ENCODE data around the gene MMP27.
"Not testable (repeated sequence)": the region's sequence is repeated elsewhere in the genome, so short reads cannot be mapped to it uniquely, and the experiment has no call there.

The MMP27 gene

GRCh38 chr11:102705626-102706025, at the start of gene MMP27:
Gene MMP27 (minus strand): TSS chr11:102705769. CDS start chr11:102705714, 55 bp downstream.
- Histone ChIP-seq H2AFZ (no peak within 1 kb of the TSS), H3K4me3 (ENCODE audit: low read depth, low read length) (no peak within 1 kb of the TSS), H3K9me3 (ENCODE audit: control insufficient read depth, low read length) (no peaks in the 10 kb centered on the region), H3K4me2 (ENCODE audit: low read length) (no peak within 1 kb of the TSS), H3K4me1 (no peaks in the 10 kb centered on the region), H3K9ac (no peak within 1 kb of the TSS), H3K36me3 (ENCODE audit: control insufficient read depth, insufficient read depth, low read length) (no peaks in the 10 kb centered on the region), H3K27me3 (ENCODE audit: control insufficient read depth, insufficient read depth, low read length) (no peaks in the 10 kb centered on the region), H3K27ac (no peak within 1 kb of the TSS), H3K79me2 (no peaks in the 10 kb centered on the region)
- no peak for TF ChIP-seq CTCF (IDR thresholded peaks at IDR 0.05)

GRCh38 chr11:102753267-102753666, 47.7 kb upstream of the MMP27 start:
- Histone ChIP-seq H3K4me3 (ENCODE audit: low read depth, low read length) (no peak overlapping the region), H3K27me3 (ENCODE audit: control insufficient read depth, insufficient read depth, low read length) (no peaks in the 10 kb centered on the region), H3K27ac (no peak overlapping the region), H3K9me3 (ENCODE audit: control insufficient read depth, low read length) (no peaks in the 10 kb centered on the region), H3K79me2 (no peaks in the 10 kb centered on the region), H3K4me2 (ENCODE audit: low read length) (no peak overlapping the region), H3K9ac (no peak overlapping the region), H2AFZ (no peak overlapping the region), H3K36me3 (ENCODE audit: control insufficient read depth, insufficient read depth, low read length) (no peaks in the 10 kb centered on the region), H3K4me1 (no peaks in the 10 kb centered on the region)
- TF ChIP-seq CTCF (IDR thresholded peaks at IDR 0.05) = no peak

- Histone ChIP-seq H3K9me3 (ENCODE audit: control insufficient read depth, low read length) (no peaks in the 10 kb centered on the region), H3K4me1 (no peaks in the 10 kb centered on the region), H2AFZ (no peak overlapping the region), H3K4me2 (ENCODE audit: low read length) (no peak overlapping the region), H3K27me3 (ENCODE audit: control insufficient read depth, insufficient read depth, low read length) (no peaks in the 10 kb centered on the region), H3K4me3 (ENCODE audit: low read depth, low read length) (no peak overlapping the region), H3K27ac (no peak overlapping the region), H3K9ac (no peak overlapping the region), H3K79me2 (no peaks in the 10 kb centered on the region), H3K36me3 (ENCODE audit: control insufficient read depth, insufficient read depth, low read length) (no peaks in the 10 kb centered on the region)
- TF ChIP-seq CTCF (IDR thresholded peaks at IDR 0.05) = no peak
These were observed 46.1 kb upstream of the MMP27 start for GRCh38 chr11:102751673-102752072.

GRCh38 chr11:102749101-102749722, 43.6 kb upstream of the MMP27 start:
- no peak for TF ChIP-seq CTCF (IDR thresholded peaks at IDR 0.05)
- H3K27ac ChIP-seq = no peak overlapping the region

GRCh38 chr11:102746746-102747578, 41.4 kb upstream of the MMP27 start:
- not testable (repeated sequence) for H3K36me3 ChIP-seq (ENCODE audit: control insufficient read depth, insufficient read depth, low read length); H3K9ac ChIP-seq; H3K4me2 ChIP-seq (ENCODE audit: low read length); H3K27ac ChIP-seq; H3K79me2 ChIP-seq; H3K9me3 ChIP-seq (ENCODE audit: control insufficient read depth, low read length); H3K27me3 ChIP-seq (ENCODE audit: control insufficient read depth, insufficient read depth, low read length); H2AFZ ChIP-seq; H3K4me1 ChIP-seq; H3K4me3 ChIP-seq (ENCODE audit: low read depth, low read length)

More at GRCh38 chr11:102749101-102749722, 43.6 kb upstream of the MMP27 start:
- Histone ChIP-seq H3K4me1 (no peaks in the 10 kb centered on the region), H3K79me2 (no peaks in the 10 kb centered on the region), H3K4me2 (ENCODE audit: low read length) (no peak overlapping the region), H3K27me3 (ENCODE audit: control insufficient read depth, insufficient read depth, low read length) (no peaks in the 10 kb centered on the region), H2AFZ (no peak overlapping the region), H3K9ac (no peak overlapping the region), H3K36me3 (ENCODE audit: control insufficient read depth, insufficient read depth, low read length) (no peaks in the 10 kb centered on the region), H3K9me3 (ENCODE audit: control insufficient read depth, low read length) (no peaks in the 10 kb centered on the region), H3K4me3 (ENCODE audit: low read depth, low read length) (no peak overlapping the region)
